B cell (primary cell): ENCODE measurements around the gene PTPRO. TPM values are rescaled to one million over a fixed set of nuclear protein-coding genes. Genes with fewer than 3 reads are reported as not detected.

Experiments
- ATAC-seq: fragments of 200-7000 bp; cut with Tn5 transposase; one replicate; pipeline ENCODE4 v1.10.0; 2021; ENCODE audit warnings: low read depth, mild to moderate bottlenecking, moderate number of reproducible peaks, moderate library complexity
- CTCF ChIA-PET: fragments of 350-600 bp; sonication (Branson Sonifier 250); formaldehyde crosslinking; loops from one replicate; lab custom pipeline; 2021; ENCODE audit warnings: antibody characterized with exemption, inconsistent platforms; lab: Charles Lee
- POLR2A ChIA-PET: fragments of 350-600 bp; sonication (Branson Sonifier 250); formaldehyde crosslinking; loops from one replicate; lab custom pipeline; 2021; ENCODE audit warnings: antibody characterized with exemption; lab: Charles Lee
- DNase-seq: peaks from one replicate; pipeline ENCODE4 v3.0.0; 2013
- H2AFZ ChIP-seq: 2 replicates; pipeline ENCODE4 v1.6.1; 2012; ENCODE audit warnings: mild to moderate bottlenecking, low read depth, low read length; ENCODE audit not compliant: insufficient read depth, poor library complexity, severe bottlenecking
- H3K27ac ChIP-seq, 2 donors: 1 replicate in 1 of 2; 2 replicates in 1 of 2; pipeline ENCODE4 v1.5.1; 2012 to 2013; ENCODE audit warnings: low read length in 2 of 2, mild to moderate bottlenecking in 2 of 2, moderate library complexity in 1 of 2
- H3K27me3 ChIP-seq, 4 experiments: fragments of 200-600 bp in 1 of 4; sonication (generic) in 1 of 4; replicated peaks in 1 of 4; 1 replicate in 2 of 4; 2 replicates in 2 of 4; pipeline versions ENCODE4 v1.6.1 to v1.7.0; 2013 to 2016; ENCODE audit warnings: low read length in 3 of 4, mild to moderate bottlenecking in 2 of 4, mixed read lengths in 1 of 4, moderate library complexity in 1 of 4; ENCODE audit not compliant: insufficient read depth in 4 of 4, control insufficient read depth in 3 of 4; ENCODE audit errors: control extremely low read depth in 1 of 4
- H3K36me3 ChIP-seq, 2 experiments: replicated peaks in 1 of 2; 1 replicate in 1 of 2; 2 replicates in 1 of 2; pipeline versions ENCODE4 v1.6.1 to v1.7.1; 2013; ENCODE audit warnings: low read length in 1 of 2; ENCODE audit not compliant: insufficient read depth in 2 of 2, control insufficient read depth in 1 of 2; ENCODE audit errors: control extremely low read depth in 1 of 2, extremely low read depth in 1 of 2
- H3K4me1 ChIP-seq, 2 donors: fragments of 200-600 bp in 1 of 2; sonication (generic) in 1 of 2; 1 replicate in 1 of 2; 2 replicates in 1 of 2; pipeline versions ENCODE4 v1.5.1 to v1.6.1; 2013 to 2017; ENCODE audit warnings: low read length in 2 of 2; ENCODE audit not compliant: control insufficient read depth in 2 of 2, insufficient read depth in 2 of 2
- H3K4me2 ChIP-seq: replicated peaks from 2 replicates; pipeline ENCODE3; 2012; ENCODE audit warnings: mild to moderate bottlenecking, low read depth, low read length; ENCODE audit not compliant: poor library complexity, severe bottlenecking
- H3K4me3 ChIP-seq, 5 experiments: fragments of 200-600 bp in 1 of 5; sonication (generic) in 1 of 5; 1 replicate in 3 of 5; 2 replicates in 2 of 5; pipeline versions ENCODE4 v1.5.1 to v1.7.0; 2011 to 2016; ENCODE audit warnings: low read length in 4 of 5, mild to moderate bottlenecking in 4 of 5, low read depth in 2 of 5, control low read depth in 1 of 5, moderate library complexity in 1 of 5; ENCODE audit not compliant: insufficient read depth in 1 of 5; ENCODE audit errors: control extremely low read depth in 1 of 5, extremely low read depth in 1 of 5
- H3K79me2 ChIP-seq: fragments of 200-600 bp; sonication (generic); one replicate; pipeline ENCODE4 v1.6.0; 2016; ENCODE audit warnings: low read length; ENCODE audit not compliant: control insufficient read depth, insufficient read depth
- H3K9ac ChIP-seq: fragments of 200-600 bp; sonication (generic); 2 replicates; pipeline ENCODE4 v1.6.1; 2017; ENCODE audit warnings: mild to moderate bottlenecking, low read length, moderate library complexity
- H3K9me3 ChIP-seq, 3 donors: one replicate each; pipeline versions ENCODE4 v1.6.1 to v1.7.1; 2013; ENCODE audit warnings: low read length in 2 of 3; ENCODE audit not compliant: control insufficient read depth in 2 of 3, insufficient read depth in 1 of 3; ENCODE audit errors: control extremely low read depth in 1 of 3
- H4K20me1 ChIP-seq: 2 replicates; pipeline ENCODE4 v1.6.0; 2012; ENCODE audit warnings: mild to moderate bottlenecking, low read length; ENCODE audit not compliant: insufficient read depth, control insufficient read depth, poor library complexity, severe bottlenecking
- H3K27ac Mint-ChIP-seq: one replicate; pipeline ENCODE4 v1.8.0; 2021; ENCODE audit warnings: mixed read lengths
- H3K27me3 Mint-ChIP-seq: one replicate; pipeline ENCODE4 v1.8.0; 2021; ENCODE audit warnings: mixed read lengths
- H3K4me1 Mint-ChIP-seq: one replicate; pipeline ENCODE4 v1.8.0; 2021; ENCODE audit warnings: mixed read lengths
- H3K4me3 Mint-ChIP-seq: one replicate; pipeline ENCODE4 v1.8.0; 2021; ENCODE audit warnings: mixed read lengths
- H3K9me3 Mint-ChIP-seq: one replicate; pipeline ENCODE4 v1.8.0; 2022; ENCODE audit warnings: mixed read lengths; ENCODE audit not compliant: insufficient read depth
- EZH2 ChIP-seq: IDR thresholded peaks from 2 replicates; pipeline ENCODE4 v1.6.1; 2012; ENCODE audit warnings: borderline replicate concordance, low read depth, mild to moderate bottlenecking, moderate library complexity, low read length; ENCODE audit not compliant: insufficient read depth, poor library complexity, severe bottlenecking
- WGBS: methylation state at CpG from one replicate; pipeline ENCODE4 v1.1.5; 2013; ENCODE audit warnings: missing lambda C conversion rate; ENCODE audit not compliant: insufficient coverage; 5-methylcytosine and 5-hydroxymethylcytosine counted together
- intact Hi-C: fragments of 100-400 bp; cut with micrococcal nuclease; formaldehyde crosslinking; loops from one replicate; pipeline ENCODE4 v1.10.0; 2022
- polyA plus RNA-seq: library from polyadenylated mRNA; depleted of rRNA; stranded (reverse); fragments of >200 nt; gene quantifications from 2 replicates; pipeline ENCODE4 v1.2.3, GENCODE V29; 2012
- total RNA-seq, 2 donors: library from RNA; stranded (reverse); fragments of 120-200 nt in 1 of 2; gene quantifications; 1 replicate in 1 of 2; 2 replicates in 1 of 2; pipeline versions ENCODE4 v1.2.3 to v1.2.4, GENCODE V29; 2013 to 2022
- TF ChIP-seq, protein P1 (sequence below): fragments of 200-600 bp; IDR thresholded peaks from one replicate; pipeline ENCODE4 v1.8.0; 2022; ENCODE audit warnings: antibody characterized with exemption, mild to moderate bottlenecking

The PTPRO gene
- total and polyA plus RNA-seq, 2 donors (not counting 1 experiment from before 2014, with no cell fraction given): 23.1 to 23.6 TPM

DNA sequence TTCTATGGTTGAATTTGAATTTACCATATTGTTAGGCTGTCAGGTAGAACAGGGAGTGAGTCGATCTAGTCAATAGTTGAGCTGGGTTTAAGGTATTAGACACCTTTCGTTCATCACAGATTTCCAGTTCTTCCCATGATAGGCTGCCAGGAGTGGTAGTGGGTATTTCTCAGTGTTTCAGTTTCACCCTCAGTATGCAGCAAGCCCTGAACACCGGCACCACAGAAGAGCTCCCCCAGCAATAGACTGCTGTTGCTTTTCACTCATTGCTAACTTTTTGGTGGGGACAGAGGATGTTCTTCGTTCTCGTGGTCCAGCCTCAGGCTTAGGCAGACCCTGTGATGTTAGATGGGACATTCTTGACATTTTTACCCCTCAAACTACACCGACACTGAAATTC, 164.6 kb downstream of the PTPRO start:
- Mint-ChIP-seq H3K9me3 (no peaks in the 10 kb centered on the region), H3K27ac (no peak overlapping the region)
- POLR2A ChIA-PET: no interaction called here

DNA sequence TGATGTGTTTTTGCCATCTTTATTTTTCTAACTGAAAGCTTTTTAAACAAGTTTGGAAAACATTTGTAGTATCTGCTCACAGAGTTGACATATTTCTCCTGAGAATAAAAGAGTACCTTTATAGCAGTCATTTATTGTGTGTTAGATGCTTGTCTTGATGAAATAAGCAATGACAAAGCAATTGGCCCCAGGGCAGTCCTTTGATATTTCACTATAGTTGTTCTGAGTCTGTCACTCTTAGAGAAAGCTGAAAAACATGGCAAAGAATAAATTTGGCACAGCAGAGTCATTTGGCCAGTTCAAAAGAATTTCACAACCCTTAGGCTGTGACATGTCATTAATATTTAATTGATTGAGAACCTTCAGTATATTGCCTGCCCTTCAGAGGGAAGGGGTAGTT, 166.2 kb downstream of the PTPRO start:
- CTCF ChIA-PET: no interaction called here
- no peak overlapping the region for H3K9ac ChIP-seq
- DNase-seq (no peak), ATAC-seq (no peak)
- no peaks in the 10 kb centered on the region for H3K36me3 ChIP-seq
- H4K20me1 ChIP-seq: no peaks in the 10 kb centered on the region
- no peaks in the 10 kb centered on the region for H3K79me2 ChIP-seq
- Mint-ChIP-seq H3K27ac (no peak overlapping the region), H3K4me1 (no peaks in the 10 kb centered on the region), H3K4me3 (no peak overlapping the region), H3K27me3 (peaks cover 28% of the 10 kb centered on the region), H3K9me3 (peaks cover 6% of the 10 kb centered on the region)
- intact Hi-C loops: no loop called here
- H2AFZ ChIP-seq: no peak overlapping the region
- no peak overlapping the region for H3K27ac ChIP-seq
- no peak overlapping the region for H3K4me2 ChIP-seq
- TF ChIP-seq, protein P1, sequence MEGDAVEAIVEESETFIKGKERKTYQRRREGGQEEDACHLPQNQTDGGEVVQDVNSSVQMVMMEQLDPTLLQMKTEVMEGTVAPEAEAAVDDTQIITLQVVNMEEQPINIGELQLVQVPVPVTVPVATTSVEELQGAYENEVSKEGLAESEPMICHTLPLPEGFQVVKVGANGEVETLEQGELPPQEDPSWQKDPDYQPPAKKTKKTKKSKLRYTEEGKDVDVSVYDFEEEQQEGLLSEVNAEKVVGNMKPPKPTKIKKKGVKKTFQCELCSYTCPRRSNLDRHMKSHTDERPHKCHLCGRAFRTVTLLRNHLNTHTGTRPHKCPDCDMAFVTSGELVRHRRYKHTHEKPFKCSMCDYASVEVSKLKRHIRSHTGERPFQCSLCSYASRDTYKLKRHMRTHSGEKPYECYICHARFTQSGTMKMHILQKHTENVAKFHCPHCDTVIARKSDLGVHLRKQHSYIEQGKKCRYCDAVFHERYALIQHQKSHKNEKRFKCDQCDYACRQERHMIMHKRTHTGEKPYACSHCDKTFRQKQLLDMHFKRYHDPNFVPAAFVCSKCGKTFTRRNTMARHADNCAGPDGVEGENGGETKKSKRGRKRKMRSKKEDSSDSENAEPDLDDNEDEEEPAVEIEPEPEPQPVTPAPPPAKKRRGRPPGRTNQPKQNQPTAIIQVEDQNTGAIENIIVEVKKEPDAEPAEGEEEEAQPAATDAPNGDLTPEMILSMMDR: no peak
- TF ChIP-seq EZH2: no peak
- no peaks in the 10 kb centered on the region for H3K4me1 ChIP-seq
- H3K4me3 ChIP-seq: no peak overlapping the region
- POLR2A ChIA-PET: no interaction called here
- H3K27me3 ChIP-seq: peaks cover 0 to 2% (median 0%) of the 10 kb centered on the region in 4 experiments
- H3K9me3 ChIP-seq: peaks cover 0 to 3% (median 1%) of the 10 kb centered on the region in 3 donors

More for the DNA sequence above, 164.6 kb downstream of the PTPRO start:
- no peak overlapping the region for H2AFZ ChIP-seq
- intact Hi-C loops: no loop called here
- TF ChIP-seq EZH2: no peak
- TF ChIP-seq, protein P1: no peak
- H3K4me1 ChIP-seq: no peaks in the 10 kb centered on the region
- no peaks in the 10 kb centered on the region for H3K4me1 Mint-ChIP-seq
- ATAC-seq (no peak), DNase-seq (no peak)
- no peaks in the 10 kb centered on the region for H4K20me1 ChIP-seq
- no peaks in the 10 kb centered on the region for H3K79me2 ChIP-seq
- no peak overlapping the region for H3K27ac ChIP-seq
- no peak overlapping the region for H3K4me3 Mint-ChIP-seq
- H3K36me3 ChIP-seq: no peaks in the 10 kb centered on the region
- H3K4me3 ChIP-seq: no peak overlapping the region
- no peak overlapping the region for H3K4me2 ChIP-seq
- 83% methylated on average over 2 of the region's 6 CpGs for WGBS
- H3K27me3 Mint-ChIP-seq: peaks cover 24% of the 10 kb centered on the region
- peaks cover 0 to 2% (median 0%) of the 10 kb centered on the region in 4 experiments for H3K27me3 ChIP-seq
- no peak overlapping the region for H3K9ac ChIP-seq
- CTCF ChIA-PET: no interaction called here
- no peaks in the 10 kb centered on the region for H3K9me3 ChIP-seq
